GM21576 (cell line): Measurements from ENCODE around the gene KPNA1.
"Not testable (repeated sequence)": the region's sequence is repeated elsewhere in the genome, so short reads cannot be mapped to it uniquely, and the experiment has no call there.

Source experiments
- ATAC-seq: cut with Tn5 transposase; IDR thresholded peaks from one replicate; pipeline ENCODE4 v1.9.1; 2021; ENCODE audit warnings: mild to moderate bottlenecking, moderate library complexity; ENCODE audit not compliant: unreplicated experiment

KPNA1 gene

DNA sequence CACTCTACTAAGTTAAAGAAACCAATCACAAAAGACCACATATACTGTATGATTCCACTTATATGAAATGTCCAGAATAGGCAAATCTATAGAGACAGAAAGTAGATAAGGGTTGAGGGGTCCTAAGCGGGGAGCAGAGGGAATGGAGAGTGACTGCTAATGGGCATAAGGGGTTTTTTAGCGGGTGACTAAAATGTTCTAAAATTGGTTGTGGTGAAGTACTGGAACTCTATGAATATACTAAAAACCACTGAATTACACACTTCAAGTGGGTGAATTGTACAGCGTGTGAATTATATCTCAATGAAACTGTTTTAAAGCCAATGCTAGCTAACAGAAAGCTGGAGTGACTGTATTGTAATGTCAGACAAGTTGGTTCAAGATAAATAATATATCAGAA, 33.3 kb downstream of the KPNA1 start:
- no peak for ATAC-seq

DNA sequence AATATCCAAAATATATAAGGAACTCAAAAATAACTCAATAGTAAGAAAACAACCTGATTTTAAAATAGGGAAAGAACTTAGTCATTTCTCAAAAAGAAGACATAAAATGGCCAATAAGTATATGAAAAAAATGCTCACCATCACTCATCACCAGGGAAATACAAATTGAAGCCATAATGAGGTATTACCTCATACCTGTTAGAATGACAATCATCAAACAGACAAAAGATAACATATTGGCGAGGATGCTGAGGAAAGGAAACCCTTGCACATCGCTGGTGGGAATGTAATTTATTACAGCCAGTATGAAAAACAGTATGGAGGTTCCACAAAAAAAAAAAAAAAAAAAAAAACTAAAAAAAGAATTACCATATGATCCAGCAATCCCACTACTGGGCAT, 38.2 kb downstream of the KPNA1 start:
- no peak for ATAC-seq

DNA sequence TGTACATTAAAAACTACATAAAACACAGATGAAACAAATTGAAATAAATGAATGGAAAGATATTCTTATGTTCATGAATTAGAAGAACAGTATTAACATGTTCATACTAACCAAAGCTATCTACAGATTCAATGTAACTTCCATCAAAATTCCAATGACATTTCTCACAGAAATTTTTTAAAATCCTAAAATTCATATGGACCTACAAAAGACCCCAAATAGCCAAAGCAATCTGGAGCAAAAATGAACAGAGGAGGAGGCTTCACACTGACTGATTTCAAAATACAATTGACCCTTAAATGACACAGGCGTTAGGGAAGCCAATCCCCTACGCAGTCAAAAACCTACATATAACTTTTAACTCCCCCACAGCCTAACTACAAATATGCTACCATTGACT, 39.4 kb downstream of the KPNA1 start:
- ATAC-seq, result no peak

DNA sequence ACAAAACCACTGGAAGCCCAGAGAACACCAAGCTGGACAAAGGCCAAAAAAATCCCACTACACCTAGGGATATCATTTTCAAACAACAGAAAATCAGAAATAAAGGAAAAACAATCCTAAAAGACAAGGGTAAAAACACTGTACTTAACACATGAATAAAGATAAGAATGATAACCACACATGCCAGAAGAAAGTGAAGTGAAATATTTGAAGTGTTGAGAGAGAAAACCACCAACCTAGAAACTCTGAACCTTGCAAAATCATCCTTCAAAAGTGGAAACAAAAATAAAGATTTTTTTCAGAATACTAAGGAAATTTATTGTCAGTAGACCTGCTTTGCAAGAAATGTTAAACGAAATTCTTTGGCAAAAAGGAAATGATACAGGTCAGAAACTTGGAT, 45.1 kb downstream of the KPNA1 start:
- ATAC-seq, result no peak

DNA sequence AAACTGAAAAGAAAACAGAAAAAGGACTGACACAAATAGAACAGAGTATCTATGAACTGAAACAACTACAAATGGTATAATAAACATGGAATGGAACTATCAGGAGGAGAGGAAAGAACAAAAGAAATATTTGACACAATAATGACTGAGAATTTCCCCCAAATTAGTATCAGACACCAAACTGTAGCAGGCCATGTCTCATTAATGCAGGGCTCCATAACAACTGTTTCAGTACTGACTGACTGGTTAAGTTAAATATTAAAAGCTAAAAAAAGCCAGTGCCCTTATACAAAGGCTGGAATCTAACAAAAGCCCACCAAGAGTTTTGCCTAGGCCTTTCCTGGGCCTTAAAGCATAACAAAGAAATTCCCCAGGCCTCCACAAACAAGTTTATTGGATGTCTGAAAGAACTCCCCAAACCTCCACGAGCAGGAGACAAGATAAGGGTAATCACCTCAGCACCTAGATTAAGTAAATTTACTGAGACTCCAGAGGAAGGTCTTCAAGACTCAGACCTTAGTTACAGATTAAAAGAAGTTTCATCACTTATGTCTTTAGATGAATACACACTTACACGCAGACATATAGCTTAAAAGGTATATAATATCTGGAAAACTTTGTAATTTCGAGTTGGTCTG, 45.7 kb downstream of the KPNA1 start:
- ATAC-seq, result no peak

DNA sequence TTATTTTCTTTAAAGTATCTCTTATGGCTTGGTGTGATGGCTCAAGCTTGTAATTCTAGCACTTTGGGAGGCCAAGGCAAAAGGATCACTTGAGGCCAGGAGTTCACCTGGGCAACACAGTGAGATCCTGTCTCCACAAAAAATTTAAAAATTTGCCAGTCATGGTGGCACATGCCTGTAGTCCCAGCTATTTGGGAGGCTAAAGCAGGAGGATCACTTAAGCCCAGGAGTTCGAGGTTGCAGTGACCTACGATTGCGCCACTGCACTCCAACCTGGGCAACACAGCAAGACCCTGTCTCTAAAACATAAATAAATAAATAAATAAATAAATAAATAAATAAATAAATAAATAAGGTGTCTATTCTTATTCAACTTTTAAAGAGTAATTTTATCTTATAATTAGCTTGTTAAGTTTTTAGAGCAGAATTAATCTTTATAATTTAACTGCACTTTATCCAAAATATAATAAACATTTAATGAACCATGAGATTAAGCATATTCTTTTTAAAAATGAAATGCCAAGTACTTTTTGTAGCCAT, 48.0 kb downstream of the KPNA1 start:
- ATAC-seq, result no peak

DNA sequence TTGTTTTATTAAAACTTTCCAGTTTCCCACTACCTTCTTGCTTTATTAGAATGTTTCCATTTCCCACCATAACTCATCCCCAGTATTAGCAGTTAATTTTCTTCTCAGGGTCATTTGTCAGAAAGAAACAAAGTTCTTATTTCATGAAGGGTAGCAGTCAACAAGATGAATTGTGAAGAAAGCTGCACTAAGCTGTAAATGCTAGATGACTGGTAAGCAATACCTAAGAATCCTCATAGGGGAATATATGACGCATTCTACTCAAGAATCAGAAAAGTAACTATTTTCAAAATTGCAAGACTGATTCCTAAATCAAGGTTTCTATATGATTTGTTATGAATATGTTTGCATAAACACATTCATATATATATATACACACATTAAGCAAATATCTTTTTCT, 50.1 kb downstream of the KPNA1 start:
- no peak for ATAC-seq

DNA sequence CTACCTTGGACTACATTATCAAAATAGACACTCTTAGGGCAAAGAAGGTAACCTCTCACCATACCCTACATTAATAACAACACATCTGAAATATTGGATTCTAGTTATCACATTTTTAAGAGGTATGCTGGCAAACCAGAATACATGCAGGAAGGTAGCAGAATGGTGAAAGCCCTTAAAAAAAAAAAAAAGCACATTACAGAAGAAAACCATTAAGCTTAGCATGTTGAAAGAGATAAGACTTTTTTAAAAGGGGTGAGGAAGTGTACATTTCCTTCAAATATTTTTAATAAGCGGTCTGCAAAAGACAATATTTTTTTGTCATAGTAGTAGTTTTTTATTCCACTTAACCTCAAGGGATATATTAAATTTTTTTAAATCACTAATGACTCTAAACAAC, 52.3 kb downstream of the KPNA1 start:
- ATAC-seq, result no peak

DNA sequence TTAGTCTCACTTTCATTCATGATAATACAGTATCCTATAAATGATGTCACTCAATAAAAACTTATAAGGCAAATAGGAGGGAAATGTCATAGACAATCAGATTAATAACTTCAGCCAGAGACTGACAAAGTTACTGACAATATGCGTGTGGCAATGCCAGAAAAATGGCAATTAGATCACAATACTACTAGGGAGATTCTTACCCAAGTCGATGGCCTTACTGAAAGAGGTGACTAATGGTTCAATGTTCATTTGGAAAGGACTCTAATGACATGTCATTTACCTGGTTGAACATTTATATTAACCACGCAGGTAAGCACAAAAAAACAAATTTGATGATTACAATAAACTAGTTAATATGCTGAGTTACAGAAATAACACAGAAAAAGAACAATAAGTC, 52.9 kb downstream of the KPNA1 start:
- no peak for ATAC-seq

DNA sequence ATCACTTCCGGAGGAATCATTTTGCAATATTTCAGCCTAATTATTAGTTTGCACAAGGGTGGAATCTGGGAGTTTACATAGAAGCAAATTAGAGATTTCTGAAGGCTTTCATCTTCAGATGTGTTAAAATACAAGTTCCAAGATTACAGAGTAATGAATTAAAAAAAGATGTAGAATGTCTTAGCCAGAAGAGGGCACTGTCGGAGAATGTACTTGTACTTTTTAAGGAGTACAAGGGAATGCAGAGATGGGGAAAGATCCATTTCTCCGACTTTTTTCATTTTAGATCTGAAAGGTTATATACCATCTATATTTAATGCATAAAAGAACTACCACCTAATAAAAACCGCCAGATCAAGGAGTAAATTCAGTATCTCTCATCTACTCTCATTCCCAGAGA, 55.7 kb downstream of the KPNA1 start:
- ATAC-seq, result no peak

DNA sequence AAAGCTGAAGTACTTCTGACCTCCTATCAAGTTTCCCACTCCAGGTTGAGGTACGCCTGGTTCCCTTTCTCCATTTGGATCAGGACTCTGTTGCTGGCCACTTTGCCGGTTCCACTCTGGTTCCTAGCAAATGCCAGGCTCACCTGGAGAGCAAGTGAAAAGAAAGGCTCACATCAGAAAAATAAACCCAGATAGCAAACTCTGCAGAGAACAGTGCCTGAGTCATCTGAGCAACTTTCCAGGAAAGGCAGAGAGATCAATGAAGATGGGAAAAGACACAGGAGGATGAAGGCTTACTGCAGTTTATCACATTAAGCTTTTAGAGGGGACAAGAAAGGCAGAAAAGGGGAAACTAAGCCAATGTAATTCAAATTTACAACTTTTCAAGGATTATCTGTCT, 57.0 kb downstream of the KPNA1 start:
- ATAC-seq, result no peak

DNA sequence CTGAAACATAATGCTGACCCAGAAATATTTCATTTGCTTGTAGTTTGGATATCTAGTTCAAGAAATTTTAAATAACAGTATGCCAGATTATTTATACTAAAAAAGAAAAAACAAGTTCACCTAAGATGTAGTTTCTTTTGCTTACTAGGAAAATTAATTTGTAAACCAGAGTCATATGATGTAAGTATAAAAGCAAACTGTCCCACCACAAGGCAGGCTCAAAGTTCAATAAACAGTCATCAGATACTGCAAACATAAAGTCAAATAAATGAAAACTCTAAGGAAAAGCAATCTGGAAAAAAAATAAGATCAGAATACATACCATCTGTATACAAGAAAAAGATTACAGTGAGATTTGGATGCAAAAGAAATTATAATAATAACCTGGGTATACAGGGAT, 58.7 kb downstream of the KPNA1 start:
- ATAC-seq, result no peak

DNA sequence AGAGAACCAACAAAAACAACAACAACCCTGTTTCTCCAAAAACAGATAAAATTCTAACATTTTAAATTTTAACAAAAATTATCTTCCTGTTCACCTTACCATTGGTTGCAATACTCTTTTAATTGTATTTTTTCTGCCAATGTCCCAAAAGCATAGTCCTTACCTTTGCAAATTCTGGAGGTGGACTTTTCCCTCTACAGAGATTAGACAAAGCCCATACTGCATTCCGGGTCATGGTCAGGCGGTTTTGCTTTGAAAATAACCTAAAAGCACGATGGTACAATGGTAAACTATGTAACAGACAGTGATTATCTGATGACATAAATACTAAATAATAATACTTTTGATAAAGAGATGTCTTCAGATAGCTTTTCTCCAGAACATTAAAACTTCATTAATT, 63.4 kb downstream of the KPNA1 start:
- ATAC-seq, result no peak

DNA sequence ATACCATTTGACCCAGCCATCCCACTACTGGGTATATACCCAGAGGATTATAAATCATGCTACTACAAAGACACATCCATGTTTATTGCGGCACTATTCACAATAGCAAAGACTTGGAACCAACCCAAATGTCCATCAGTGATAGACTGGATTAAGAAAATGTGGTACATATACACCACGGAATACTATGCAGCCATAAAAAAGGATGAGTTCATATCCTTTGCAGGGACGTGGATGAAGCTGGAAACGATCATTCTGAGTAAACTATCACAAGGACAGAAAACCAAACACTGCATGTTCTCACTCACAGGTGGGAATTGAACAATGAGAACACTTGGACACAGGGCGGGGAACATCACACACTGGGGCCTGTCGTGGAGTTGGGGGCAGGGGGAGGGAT, 66.5 kb downstream of the KPNA1 start:
- ATAC-seq, result not testable (repeated sequence)

DNA sequence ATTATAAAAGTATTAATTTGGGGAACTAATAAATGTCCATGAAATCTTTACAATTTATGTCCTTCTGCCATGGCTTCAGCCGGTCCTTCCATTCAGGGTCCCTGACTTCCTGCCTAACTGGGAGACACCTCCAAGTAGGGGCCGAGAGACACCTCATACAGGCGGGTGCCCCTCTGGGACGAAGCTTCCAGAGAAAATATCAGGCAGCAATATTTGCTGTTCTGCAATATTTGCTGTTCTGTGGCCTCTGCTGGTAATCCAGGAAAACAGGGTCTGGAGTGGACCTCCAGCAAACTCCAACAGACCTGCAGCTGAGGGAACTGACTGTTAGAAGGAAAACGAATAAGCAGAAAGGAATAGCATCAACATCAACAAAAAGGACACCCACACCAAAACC, 70.2 kb downstream of the KPNA1 start:
- not testable (repeated sequence) for ATAC-seq

DNA sequence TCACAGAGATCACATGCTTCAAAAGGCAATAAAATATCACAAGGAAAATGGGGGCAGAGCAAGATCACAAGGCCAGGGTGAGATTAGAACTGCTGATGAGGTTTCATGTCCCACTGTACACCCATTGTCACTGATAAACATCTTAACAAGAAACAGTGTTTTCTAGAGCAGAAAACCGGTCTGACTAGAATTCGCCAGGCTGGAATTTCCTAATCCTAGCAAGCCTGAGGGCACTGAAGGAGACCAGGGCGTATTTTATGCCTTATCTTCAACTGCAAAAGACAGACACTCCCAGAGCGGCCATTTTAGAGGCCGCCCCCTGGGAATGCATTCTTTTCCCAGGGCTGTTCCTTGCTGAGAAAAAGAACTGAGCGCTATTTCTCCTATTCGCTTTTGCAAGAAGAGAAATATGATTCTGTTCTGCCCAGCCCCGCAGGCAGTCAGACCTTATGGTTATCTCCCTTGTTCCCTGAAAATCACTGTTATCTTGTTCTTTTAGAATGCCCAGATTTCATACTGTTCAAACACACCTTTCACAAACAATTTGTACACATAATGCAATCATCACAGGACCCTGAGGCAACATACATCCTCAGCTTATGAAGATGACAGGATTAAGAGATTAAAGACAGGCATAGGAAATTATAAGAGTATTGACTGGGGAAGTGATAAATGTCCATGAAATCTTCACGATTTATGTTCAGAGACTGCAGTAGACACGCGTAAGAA, 70.8 kb downstream of the KPNA1 start:
- ATAC-seq, result not testable (repeated sequence)

DNA sequence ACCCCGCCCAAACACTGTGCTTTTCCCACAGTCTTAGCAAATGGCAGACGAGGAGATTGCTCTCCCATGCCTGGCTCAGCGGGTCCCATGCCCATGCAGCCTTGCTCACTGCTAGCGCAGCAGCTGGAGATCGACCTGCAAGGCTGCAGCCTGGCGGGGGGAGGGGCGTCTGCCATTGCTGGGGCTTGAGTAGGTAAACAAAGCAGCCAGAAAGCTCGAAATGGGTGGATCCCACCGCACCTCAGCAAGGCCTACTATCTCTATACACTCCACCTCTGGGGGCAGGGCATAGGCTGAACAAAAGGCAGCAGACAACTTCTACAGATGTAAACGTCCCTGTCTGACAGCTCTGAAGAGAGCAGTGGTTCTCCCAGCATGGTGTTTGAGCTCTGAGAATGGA, 71.6 kb downstream of the KPNA1 start:
- no peak for ATAC-seq

DNA sequence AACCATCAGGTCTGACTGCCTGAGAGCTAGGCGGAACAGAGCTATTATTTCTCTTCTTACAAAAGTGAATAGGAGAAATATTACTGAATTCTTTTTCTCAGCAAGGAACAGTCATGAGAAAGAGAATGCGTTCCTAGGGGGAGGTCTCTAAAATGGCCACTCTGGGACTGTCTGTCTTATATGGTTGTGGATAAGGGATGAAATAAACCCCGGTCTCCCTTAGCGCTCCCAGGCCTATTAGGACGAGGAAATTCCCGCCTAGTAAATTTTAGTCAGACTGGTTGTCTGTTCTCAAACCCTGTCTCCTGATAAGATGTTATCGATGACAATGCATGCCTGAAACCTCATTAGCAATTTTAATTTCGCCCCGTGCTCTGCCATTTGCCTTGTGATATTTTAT, 78.8 kb downstream of the KPNA1 start:
- no peak for ATAC-seq

DNA sequence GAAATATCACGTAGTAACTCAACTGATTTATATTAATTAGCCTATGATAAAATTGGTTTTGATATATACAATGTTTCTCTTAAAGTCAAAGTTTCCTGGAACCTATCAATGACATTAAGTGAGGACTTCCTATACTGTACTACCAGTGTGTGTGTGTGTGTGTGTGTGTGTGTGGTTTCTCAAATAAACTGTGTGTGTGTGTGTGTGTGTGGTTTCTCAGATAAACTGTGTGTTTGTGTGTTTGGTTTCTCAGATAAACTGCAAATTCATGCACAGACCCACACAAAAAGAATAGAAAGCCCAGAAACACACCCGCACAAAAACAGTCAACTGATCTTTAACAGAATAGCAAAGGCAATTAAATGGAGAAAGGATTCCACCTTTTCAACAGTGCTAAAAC, 84.4 kb downstream of the KPNA1 start:
- no peak for ATAC-seq

DNA sequence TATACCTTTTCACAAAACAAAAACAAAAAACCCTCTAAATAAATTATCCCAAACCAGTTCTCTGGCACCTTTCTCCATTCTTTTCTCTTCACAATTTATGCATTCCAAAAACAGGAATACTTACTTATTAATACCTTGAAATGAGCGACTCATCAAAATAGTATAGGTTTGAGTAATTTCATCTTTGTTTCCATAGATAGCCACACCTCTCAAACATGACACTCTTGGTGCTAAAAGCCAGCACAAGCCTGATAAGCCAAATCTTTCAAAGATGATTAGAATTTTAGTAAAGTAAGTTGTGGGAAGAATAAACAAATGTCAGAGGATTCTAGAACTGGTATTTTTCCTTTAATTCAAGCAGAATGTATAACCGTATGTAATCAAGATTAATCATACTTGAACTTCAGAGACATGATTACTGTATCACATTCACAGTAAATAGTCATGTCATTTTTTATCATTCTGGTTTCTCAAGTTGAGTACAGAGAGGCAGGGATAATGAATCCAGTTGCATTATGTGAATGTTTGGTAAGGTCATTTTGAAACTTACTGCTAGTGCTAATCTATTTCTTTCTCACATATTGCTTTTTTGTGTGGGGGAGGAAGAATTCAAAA, 86.8 kb downstream of the KPNA1 start:
- no peak for ATAC-seq

DNA sequence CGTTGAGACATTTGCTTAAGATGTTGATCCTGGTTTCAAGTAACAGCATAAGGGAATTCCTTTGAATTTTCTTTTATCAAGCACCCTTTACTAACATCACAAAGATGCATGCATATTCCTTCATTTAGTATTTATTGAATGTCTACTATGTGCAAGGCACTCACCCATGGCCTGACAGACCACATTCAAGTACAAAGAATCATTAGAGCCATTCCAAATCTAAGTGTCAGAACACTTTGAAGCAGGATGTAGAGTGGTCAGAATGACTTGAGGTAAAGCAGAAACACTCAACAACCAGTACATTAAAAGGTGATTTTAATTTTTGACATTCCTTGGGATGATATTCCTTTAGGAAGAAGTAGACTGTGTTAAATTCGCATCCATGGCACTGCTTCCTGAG, 92.9 kb downstream of the KPNA1 start:
- ATAC-seq, result no peak

DNA sequence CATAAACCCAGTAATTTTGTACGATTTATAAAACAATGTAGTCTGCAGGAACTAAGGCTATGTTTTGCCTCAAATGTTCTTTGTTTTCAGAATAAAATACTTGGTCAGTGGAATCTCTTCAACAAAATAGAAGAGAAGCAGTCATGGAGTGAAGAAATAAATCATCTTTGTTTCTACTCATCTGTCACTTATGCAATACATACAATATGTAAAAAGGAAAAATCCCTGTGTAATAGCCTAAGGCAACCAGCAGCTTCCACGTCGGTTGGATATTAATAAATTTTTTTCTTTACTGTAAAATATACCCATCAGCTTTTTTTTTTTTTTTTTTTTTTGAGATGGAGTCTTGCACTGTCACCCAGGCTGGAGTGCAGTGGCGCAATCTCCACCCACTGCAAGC, 93.6 kb downstream of the KPNA1 start:
- no peak for ATAC-seq
